Erythroblast (primary cell): ENCODE measurements around the gene IGFBP1.
A peak's percentile ranks its signal among the peaks of the same experiment; 100 is the strongest.

Source experiments
- DNase-seq, 2 experiments: peaks; one replicate each; lab custom pipeline; 2025; lab: John Stamatoyannopoulos, UW
- GATA1 ChIP-seq: IDR thresholded peaks from 2 replicates; pipeline ENCODE4 v1.6.1; 2011; ENCODE audit warnings: low read depth, mild to moderate bottlenecking, control low read depth, low read length, moderate library complexity
- POLR2A ChIP-seq: IDR thresholded peaks from 2 replicates; pipeline ENCODE4 v1.6.1; 2011; ENCODE audit warnings: mild to moderate bottlenecking, low read length

IGFBP1 gene

DNA sequence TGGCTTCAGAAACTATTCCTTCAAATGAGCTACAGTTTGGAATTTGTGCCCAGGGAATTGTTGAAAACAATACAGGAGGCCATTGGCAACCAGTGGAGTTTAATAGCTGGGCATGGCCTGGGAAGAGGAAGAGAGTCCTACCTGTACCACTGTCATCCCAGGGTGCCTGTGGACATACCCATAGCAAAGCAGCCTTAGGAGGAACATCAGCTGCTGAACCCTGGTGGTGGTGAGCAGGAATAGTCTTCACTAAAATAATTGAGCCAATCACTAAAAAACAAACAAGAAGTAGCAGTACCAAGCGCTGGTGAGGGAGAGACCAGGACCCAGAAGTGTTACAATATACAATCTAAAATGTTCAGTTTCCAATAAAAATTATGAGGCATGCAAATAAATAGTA lies 14.5 kb downstream of the IGFBP1 start:
- no peak for TF ChIP-seq GATA1
- no peak for TF ChIP-seq POLR2A
- no peak for DNase-seq

DNA sequence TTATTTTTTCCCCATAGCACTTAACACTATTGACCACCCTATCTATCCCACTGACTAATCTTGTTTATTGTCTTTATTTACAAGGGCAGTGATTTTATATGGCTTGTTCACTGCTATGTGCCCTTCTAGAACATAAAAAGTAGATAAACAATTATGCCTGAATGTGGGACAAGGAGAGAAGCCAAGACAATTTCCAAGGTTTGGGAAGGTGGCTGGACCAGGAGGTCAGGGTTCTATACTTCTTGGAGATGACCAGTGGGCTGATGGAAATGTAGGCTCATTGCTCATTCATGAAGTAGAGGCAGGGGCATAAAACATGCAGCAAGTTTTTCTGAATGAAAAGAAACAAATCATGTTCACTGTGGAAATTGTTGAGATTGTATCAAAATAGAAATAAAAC lies 21.3 kb downstream of the IGFBP1 start:
- TF ChIP-seq POLR2A (no peak), GATA1 (no peak)
- no peak for DNase-seq

DNA sequence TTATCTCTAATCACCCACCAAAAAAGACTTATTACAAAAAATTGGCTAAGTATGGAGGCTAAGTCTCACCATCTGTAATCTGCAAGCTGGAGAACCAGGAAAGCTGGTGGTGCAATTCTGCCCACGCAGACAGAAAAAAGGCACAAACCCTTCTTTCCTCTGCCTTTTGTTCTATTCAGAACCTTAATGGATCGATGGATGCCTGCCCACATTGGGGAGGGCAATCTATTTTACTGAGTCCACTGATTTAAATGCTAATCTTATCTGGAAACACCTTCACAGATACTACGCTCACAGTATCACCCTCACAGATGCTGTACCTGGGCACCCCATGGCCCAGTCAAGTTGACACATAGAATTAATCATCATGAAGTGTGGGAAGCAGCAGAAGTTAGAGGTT lies 22.6 kb downstream of the IGFBP1 start:
- TF ChIP-seq GATA1 (no peak), POLR2A (no peak)
- DNase-seq = no peak

DNA sequence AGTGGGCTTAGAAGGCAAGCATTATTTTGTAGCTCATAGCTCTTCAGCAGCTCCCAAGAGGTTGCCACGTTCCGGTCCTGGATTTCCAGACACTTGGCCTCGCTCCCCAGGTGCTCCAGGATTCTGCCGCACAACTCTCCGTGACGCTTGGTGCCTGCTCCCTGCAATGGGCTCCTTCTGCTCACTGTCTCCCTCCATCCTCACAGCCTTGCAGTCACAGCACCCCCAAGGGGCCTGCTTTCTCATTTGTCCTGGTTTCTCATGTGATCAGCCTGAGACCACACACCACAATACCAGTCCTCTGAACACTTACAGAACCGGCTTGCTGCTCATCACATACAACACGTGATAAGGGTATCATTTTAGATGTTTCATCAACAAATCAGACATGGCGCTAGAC lies 23.0 kb downstream of the IGFBP1 start:
- TF ChIP-seq POLR2A (no peak), GATA1 (no peak)
- no peak for DNase-seq

DNA sequence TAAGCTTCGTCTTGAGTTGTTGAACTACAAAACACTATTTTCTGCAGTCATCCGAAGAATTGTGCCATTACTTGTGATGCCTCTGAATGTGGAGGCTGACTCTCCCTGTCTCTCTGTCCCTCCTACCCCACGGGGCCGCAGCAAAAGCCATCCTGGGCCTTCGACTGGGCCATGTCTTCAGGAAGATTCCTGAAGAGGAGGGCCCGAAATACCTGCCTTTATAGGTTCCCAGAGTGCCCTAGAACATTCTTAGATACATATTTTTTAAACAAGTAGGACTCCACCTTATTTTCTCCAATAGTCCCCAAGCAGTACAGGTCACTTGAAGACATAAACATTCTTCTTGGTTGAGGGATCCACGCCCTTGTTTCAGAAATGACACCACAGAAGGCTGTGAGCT lies 24.7 kb downstream of the IGFBP1 start:
- TF ChIP-seq GATA1 (no peak), POLR2A (no peak)

DNA sequence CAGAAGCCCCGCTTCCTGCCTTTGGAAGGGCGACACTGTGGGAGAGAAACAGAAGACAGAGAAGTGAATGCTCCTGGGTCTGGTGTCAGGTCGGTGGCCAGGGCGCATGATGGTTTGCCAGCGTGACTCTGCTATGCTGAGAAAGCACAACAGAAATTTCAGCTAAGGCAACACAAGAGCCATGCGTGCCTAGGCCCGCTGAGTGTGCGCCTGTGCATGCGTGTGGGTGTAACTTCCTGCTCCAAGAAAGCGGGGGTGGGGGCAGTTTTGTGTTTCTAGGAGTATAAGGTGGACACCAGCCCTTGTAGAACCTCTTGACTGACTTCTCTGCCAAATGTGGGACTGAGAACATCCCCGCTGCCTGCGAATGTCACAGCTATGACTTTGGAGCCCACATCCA lies 26.6 kb downstream of the IGFBP1 start:
- TF ChIP-seq POLR2A (no peak), GATA1 (no peak)

More for the DNA sequence above, 24.7 kb downstream of the IGFBP1 start:
- DNase-seq = no peak

DNA sequence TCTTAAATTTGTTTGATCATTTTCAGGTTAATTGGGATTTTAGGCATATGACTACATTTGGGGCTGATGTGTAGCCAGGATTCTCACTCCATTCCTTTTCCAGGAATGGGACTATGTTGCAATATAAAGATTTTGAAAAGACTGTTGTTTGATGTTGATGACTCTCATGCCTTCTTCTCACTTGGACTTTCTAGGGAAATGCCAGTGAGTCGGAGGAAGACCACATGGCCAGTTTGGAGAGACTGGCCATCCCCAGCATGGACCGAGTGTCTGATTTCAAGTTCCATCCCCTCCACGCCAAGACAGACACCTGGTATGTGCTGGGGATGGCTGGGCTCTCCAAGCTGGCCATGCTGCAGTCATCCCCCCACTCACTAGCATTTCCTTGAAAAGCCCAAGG lies 27.3 kb downstream of the IGFBP1 start:
- DNase-seq = no peak

More for the DNA sequence above, 26.6 kb downstream of the IGFBP1 start:
- no peak for DNase-seq

DNA sequence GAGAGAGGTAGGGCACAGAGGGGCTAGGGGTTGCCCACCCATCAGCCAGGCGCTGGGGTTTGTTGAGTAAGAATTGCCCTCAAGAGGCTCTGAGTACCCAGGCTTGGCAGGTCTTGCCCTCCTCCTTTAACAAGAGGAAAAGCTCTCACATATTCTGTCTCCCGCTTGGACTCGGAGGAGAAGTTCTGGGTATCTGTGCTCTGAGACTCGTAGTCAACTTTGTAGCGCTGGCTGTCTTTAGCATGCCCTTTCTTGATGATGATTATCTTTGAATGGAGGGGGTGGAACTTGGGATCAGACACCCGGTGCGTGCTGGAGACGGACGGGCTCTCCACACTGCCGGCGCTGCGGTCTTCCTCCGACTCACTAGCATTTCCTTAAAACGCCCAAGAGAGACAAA lies 28.8 kb downstream of the IGFBP1 start:
- TF ChIP-seq POLR2A = no peak
- TF ChIP-seq GATA1 = no peak
- DNase-seq = no peak

More for the DNA sequence above, 27.3 kb downstream of the IGFBP1 start:
- no peak for TF ChIP-seq GATA1
- no peak for TF ChIP-seq POLR2A

DNA sequence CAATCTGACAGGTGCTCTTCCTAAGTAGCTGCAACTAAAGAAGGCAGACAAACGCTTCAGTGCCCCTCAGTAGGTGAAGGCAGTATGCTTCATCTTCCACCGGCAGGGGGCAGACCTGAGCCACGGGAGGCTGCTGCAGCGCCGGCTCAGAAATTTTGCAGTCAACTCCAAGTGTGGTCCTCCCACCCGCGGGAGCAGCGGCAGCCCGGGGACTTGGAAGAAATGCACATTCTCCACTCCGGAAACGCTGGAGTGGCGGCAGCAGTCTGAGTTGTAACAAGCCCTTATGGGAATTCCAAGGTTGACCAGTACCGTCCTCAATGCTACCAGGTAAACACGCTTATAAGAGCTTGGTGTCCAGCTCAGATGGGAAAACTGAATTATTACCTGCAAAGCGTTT lies 29.4 kb downstream of the IGFBP1 start:
- DNase-seq = peak; percentile 51 to 75
- TF ChIP-seq GATA1 (no peak), POLR2A (no peak)

DNA sequence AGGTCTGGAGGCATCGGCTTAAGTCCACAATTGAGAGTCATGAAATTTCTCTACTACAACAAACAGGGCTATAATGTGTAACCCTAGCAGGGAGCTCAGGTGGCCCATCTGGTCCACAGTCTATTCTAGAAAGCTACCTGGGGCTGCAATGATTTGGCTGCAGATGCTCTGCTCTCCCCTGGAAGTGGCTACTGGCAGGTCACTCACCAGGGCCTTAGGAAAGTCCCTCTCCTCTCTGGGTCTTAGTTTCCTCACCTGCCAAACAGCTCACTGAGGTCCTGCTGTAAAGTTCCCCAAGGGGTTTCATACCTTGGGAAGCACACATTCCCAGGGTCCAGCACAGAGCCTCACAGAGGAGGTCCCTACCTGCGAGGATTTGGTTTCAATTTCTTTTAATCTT lies 30.3 kb downstream of the IGFBP1 start:
- no peak for TF ChIP-seq POLR2A
- no peak for TF ChIP-seq GATA1
- DNase-seq = no peak

DNA sequence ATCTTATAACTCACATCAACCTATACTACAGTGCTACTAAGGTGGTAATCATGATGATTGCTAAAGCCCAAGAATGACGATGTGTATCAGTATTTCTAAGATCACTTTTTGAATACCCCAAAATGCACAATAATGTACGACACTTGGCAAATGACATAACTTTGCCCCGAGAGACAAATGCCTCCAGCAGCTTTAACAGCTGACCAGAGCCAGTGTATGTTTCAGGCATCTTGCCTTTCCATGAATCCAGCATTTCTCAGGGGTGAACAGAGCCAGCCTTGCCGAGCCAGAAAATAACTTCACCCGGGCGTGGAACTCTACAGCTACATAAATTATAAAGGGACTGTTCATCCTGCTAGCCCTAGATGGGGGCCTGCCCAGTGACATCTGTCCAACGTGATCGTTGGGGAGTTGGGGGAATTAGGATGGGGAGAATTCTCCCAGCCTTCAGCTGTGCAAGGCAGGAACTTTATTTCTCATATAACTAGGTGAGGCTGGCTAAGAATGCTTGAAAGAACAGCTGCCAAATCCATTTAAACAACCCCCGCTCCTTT lies 31.0 kb downstream of the IGFBP1 start:
- DNase-seq = no peak
- no peak for TF ChIP-seq GATA1
- TF ChIP-seq POLR2A = no peak

DNA sequence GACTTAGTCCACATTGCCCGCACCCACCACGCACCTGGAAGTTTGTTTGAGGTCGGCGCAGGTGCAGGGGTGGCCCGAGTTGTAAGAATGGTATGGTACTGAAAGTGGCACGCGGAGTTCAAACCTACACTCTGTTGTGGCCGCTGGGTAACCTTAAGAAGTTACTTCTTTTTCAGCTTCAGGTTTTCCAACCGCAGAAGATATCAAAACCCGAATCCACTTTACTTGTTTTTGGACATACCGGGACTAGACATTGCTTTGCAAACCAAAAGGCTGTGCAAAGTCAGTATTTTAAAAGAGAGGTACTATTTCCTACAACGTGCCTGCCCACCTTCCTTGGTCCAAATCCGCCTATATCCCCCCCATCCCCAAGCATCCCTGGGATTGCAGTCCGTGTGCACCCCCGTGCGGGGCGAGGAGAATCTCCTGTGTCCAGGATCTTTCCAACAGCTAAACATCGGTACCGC lies 31.7 kb downstream of the IGFBP1 start:
- TF ChIP-seq POLR2A (no peak), GATA1 (no peak)
- no peak for DNase-seq

DNA sequence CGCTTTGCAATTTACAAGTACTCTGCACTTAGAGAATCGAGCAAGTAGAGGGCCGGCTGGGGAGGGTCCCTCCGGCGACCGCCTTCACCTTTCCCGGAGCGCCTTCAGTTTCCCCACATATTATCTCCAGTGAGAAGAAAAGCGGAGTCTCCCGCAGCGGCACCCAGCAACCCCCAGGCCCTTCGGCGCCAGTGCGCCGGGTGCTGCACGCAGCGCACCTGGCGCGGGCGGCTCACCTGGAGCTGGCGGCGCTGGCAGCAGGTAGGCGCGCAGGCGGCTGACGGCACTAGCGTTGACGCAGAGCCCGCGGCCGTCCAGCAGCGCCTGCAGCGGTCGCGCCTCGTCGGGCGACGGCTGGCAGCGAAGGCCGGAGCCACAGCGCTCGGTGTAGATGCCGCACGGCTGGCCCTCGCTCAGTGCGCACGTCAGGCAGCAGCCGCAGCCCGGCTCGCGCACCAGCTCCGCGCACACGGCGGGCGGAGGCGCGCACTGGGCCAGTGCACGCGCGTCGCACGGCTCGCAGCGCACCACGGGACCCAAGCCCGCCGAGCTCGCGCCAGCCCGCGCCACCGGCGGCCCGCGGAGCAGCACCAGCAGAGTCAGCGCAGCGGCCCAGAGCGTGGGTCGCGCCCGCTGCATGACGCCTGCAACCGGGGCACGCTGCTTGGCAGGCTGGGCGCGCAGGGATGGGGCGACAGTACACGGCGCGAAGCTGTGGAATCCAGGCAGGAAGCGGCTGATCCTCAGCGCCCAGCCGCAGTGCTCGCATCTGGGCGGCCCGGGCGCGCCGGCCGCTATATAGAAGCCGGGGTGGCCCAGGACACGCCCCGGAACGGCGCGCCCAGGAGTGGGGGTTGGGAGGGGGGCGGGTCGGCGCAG lies 32.5 kb downstream of the IGFBP1 start, which contains the start of gene IGFBP3:
Gene IGFBP3, minus strand, starts transcription at position 771 of the 879 bp plus-strand sequence. Its CDS starts 132 bp downstream, at position 639.
- TF ChIP-seq GATA1 (no peak), POLR2A (no peak)
- DNase-seq = peak in 1 of 2 experiments; percentile 32

DNA sequence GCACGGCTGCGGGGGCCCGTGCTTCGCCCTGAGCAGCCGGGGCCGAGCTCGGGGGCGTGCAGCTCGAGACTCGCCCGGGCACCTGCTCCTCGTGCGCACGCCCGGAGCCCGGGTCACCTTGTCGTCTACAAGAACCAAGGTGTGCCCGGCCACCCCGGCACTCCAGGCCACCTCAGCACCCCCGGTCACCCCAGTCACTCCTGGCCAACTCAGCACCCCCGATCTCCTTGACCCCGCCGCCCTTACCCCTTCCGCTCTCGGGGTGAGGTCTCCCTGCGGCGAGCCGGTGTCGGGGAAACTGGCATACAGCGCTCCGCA lies 33.1 kb downstream of the IGFBP1 start:
- DNase-seq = no peak
- no peak for TF ChIP-seq GATA1
- no peak for TF ChIP-seq POLR2A
